G401.6 (cell line): ENCODE measurements around the gene HOXA13.

Experiments
- FAIRE-seq: peaks from 2 replicates; lab custom pipeline; 2012; peaks lifted over from hg19 to GRCh38; lab: Jason Lieb, UNC

HOXA13 gene

DNA sequence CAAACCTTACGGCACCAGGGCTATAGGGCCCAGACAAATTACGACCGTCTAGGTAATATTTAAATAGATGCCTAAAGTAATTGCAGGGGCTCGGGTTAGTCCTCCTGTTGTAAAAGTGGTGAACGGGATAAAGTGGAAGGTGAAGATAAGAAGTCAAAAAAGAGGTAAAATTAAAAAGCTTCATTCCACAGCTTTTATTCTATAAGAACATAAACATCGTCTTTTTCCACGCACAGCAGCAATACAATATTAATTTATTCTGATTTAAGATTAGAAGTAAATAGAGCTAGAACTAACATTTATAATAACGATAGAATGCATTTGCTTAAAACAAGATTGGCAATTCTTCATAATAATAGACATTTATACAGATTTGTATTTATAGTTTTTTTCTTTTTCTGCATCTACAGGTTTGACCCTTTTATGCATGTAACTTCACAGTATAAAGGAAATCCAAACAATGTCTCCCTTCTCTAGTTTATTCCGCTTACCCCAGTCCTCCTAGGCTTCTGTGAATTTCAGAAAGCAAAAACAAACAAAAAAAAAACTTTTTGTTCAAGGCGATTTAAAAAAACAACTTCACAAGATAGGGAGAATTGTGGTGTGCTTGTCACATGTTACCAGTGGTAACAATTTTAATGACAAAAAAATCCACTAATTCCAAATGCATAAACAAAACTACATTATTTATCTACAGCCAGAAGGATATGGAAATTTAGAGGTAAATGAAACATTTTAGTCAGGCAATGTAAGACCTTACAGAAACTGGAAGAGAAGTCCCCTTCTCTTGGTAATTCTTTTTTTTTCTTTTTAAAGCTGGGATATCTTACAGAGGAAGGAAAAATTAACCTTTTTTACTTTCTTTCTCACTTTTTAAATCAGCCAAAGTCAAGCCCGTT, 29.2 kb downstream of the HOXA13 start:
- FAIRE-seq: peak; percentile 96

DNA sequence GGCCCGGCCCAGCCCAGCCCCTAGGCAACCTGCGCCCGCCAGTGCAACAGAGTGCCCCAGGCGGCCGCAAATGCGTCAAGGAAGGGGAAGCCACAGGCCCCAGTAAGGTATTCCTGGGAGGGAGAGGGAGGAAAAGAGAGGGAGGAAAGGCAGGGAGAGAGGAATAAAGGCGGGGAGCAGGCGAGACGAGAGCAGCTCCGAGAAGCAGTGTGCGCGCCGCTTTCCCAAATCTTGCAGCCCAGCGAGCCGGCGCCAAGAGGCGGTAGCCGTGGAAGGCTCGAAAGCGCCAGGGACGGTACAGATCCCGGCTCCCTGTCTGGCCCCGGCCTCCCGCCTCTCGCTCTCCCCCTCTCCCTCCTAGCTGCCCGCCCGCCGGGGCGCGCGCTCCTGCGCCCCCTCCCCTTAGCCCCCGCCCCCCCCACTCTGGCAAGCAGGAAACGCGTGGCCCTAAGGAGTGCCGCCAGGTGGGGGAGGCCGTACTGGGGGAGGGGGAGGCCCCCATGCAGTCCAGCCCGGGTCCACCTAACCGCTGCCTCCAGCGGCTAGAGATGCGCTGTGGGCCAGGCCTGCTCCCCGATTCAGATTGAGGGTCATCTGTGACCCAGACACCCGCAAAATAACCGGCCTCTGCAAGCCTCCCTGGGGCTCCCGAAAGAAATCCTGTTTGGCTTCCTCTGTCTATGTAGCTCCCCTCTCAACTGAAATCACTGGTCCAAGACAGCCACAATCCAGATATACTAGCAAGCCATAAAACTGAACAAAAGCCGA, 30.0 kb downstream of the HOXA13 start:
- FAIRE-seq: no peak

- FAIRE-seq: no peak
Measured at GRCh38 chr7:27168265-27168947, 31.5 kb downstream of the HOXA13 start.

DNA sequence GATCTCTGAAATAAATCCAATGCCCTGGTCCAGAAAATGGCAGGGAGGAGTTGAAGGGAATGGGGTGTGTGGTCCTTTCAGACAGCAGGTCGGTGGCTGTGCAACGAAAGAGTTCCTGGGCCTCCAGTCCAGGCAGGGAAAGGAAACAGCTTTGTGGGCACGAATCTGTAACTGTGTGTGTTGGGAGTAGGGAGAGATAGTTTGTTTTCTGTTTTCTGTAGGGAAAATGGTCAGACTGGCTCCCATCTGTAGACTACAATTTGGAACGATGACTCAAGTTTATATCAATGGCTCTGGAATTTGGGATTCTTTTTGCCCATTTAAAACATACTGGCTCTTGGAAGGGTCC, 32.0 kb downstream of the HOXA13 start:
- peak; percentile 88 for FAIRE-seq

GRCh38 chr7:27166531-27167505, 33.1 kb downstream of the HOXA13 start:
- FAIRE-seq: peak; percentile 40

GRCh38 chr7:27165996-27166530, 33.8 kb downstream of the HOXA13 start:
- FAIRE-seq: no peak

DNA sequence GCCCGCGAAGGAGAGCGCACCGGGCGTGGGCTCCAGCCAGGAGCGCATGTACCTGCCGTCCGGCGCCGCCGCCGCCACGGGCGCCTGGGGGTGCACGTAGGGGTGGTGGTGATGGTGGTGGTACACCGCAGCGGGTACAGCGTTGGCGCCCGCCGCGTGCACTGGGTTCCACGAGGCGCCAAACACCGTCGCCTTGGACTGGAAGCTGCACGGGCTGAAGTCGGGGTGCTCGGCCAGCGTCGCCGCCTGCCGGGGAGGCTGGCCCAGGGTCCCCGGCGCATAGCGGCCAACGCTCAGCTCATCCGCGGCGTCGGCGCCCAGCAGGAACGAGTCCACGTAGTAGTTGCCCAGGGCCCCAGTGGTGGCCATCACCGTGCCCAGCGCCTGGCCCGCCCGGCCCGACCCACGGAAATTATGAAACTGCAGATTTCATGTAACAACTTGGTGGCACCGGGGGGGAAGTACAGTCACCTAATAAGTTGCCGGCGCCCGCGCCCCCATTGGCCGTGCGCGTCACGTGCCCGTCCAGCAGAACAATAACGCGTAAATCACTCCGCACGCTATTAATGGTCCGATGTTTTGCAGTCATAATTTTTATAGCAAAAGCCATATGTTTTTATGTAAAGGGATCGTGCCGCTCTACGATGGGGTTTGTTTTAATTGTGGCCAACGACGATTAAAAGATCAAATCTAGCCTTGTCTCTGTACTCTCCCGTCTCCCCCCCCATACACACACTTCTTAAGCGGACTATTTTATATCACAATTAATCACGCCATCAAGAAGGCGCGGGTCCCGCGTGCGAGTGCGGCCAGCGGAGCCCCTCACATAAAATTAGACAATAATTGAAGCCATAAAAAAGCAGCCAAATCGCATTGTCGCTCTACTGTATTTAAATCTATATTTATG, 34.5 kb downstream of the HOXA13 start, which contains the start of gene HOXA9:
HOXA9 (minus strand) TSS at position 449 of the 907 bp plus-strand sequence; CDS start at position 369, 80 bp downstream.
- peak; percentile 97 for FAIRE-seq

DNA sequence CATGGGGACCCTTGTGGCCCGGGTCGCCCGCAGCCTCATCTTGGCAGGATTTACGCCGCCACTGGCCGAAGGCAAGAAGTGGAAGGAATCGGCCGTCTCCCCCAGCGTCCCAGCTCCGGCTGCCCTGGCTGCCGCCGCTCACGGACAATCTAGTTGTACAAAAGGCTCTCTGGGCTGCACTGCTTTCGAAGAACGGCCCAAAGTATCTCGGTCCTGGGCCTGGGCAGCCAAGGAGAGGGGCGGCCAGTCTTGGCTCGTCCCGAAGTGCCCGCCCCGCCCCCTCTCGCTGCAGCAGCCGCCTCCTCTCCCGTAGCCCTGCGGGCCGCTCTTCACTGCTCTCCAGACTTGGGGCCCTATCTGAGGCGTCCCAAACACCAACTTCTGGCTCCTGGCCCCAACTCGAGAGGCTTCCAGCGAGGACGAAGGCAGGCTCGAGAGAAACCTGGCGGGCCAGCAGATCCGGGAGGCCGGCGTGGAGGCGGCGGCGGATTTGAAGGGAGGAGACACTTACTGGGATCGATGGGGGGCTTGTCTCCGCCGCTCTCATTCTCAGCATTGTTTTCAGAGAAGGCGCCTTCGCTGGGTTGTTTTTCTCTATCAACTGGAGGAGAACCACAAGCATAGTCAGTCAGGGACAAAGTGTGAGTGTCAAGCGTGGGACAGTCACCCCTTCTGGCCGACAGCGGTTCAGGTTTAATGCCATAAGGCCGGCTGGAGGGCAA, 35.4 kb downstream of the HOXA13 start:
- FAIRE-seq: no peak

GRCh38 chr7:27164045-27164366, 35.9 kb downstream of the HOXA13 start:
- no peak for FAIRE-seq

DNA sequence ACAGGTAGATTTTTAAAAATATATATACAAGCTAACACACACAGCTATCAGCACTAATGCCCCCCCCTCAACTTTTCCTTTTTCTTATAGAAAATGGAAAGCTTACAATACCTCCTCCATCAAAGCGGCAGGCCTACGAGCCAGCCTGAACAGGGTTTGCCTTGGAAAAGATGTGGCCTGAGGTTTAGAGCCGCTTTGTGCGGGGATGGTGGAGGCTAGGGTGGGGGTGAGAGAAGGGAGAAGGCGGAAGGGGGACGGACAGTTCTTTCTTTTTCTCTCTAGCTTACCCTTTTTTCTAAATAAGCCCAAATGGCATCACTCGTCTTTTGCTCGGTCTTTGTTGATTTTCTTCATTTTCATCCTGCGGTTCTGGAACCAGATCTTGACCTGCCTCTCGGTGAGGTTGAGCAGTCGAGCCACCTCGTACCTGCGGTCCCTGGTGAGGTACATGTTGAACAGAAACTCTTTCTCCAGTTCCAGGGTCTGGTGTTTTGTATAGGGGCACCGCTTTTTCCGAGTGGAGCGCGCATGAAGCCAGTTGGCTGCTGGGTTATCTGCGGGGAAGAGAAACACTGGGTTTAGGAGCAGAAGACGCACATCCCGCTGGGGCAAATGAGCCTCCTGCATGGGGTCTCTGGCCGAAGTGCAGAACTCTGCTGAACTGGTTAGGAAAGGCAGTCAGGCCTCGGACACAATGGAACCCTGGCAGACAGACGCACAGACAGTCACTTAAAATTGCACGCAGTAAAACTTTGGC, 36.4 kb downstream of the HOXA13 start:
- no peak for FAIRE-seq

- FAIRE-seq: peak; percentile 93
Measured at GRCh38 chr7:27162561-27163287, 37.2 kb downstream of the HOXA13 start.

- FAIRE-seq: no peak
Measured at GRCh38 chr7:27161721-27162560, 38.0 kb downstream of the HOXA13 start.

DNA sequence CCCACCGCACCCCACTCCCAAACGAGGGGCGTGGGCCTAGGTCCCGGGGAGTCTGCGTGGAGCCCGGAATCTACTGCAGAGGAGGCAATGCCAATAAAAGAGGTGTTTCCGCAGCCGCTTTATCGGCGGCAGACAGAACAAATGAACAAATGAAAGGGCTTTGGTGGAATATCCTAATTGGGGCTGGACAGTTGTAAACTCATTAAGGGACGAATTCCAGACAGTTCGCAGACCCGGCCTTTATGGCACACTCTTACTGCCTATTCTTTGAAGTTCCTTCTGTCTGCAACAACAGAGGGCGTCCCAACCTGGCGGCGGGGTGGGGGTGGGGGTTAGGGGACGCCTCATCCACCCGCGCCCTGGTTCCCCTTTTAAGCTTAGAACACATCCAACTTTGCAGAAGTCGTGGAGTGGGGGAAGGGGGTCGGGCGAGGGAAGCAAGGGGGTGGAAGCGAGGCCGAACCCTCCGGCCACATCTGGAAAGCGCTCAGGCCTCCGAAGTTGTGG, 38.6 kb downstream of the HOXA13 start:
- FAIRE-seq: no peak

GRCh38 chr7:27160546-27161213, 39.2 kb downstream of the HOXA13 start:
- peak; percentile 84 for FAIRE-seq

DNA sequence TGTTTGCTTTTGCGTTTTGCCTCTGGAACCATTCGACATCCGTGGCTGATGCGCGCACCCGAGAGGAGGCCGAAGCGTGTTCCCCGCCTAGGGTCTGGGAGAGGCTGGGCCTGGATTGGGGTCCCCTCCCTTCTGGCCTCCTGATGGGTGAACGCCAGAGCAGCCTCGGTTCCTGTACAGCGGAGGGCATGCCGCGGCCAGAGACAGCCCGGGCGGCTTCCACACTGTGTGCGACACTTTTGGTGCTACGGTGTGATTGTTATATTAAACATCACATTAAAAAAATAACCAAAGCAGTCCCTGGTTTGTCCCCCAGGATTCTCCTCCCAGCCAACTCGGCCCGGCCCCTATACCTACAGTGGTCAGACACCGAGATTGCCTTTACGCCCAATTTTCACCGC, 39.7 kb downstream of the HOXA13 start:
- FAIRE-seq: no peak
